Liver (tissue), 9 donors: ENCODE data around the gene C10orf143. TPM values are rescaled to one million over a fixed set of nuclear protein-coding genes. Genes with fewer than 3 reads are reported as not detected.

Source experiments
- DNase-seq: peaks from one replicate; pipeline ENCODE4 v3.0.0-alpha.2; 2017; ENCODE audit warnings: low spot score
- H3K27ac ChIP-seq, 2 donors: one replicate each; pipeline ENCODE4 v1.7.0; 2013; ENCODE audit warnings: inconsistent platforms in 2 of 2, low read length in 2 of 2, control low read depth in 1 of 2, low read depth in 1 of 2, mild to moderate bottlenecking in 1 of 2
- H3K27me3 ChIP-seq, 4 donors: one replicate each; pipeline versions ENCODE4 v1.6.1 to v1.7.0; 2013; ENCODE audit warnings: low read length in 3 of 4, inconsistent platforms in 1 of 4, mild to moderate bottlenecking in 1 of 4, moderate library complexity in 1 of 4; ENCODE audit not compliant: control insufficient read depth in 4 of 4, insufficient read depth in 4 of 4
- H3K36me3 ChIP-seq, 4 donors: one replicate each; pipeline versions ENCODE4 v1.6.1 to v1.7.0; 2013; ENCODE audit warnings: low read length in 3 of 4, mild to moderate bottlenecking in 3 of 4, low read depth in 1 of 4, moderate library complexity in 1 of 4; ENCODE audit not compliant: control insufficient read depth in 4 of 4, insufficient read depth in 3 of 4
- H3K4me1 ChIP-seq, 4 donors: one replicate each; pipeline versions ENCODE4 v1.6.1 to v1.7.0; 2013; ENCODE audit warnings: low read length in 3 of 4, mild to moderate bottlenecking in 3 of 4, moderate library complexity in 1 of 4; ENCODE audit not compliant: control insufficient read depth in 4 of 4, insufficient read depth in 4 of 4
- H3K4me3 ChIP-seq, 3 donors: one replicate each; pipeline versions ENCODE4 v1.6.1 to v1.7.0; 2013; ENCODE audit warnings: low read length in 3 of 3, control low read depth in 1 of 3, low read depth in 1 of 3, mild to moderate bottlenecking in 1 of 3
- H3K9ac ChIP-seq, 2 donors: one replicate each; pipeline ENCODE4 v1.7.0; 2013; ENCODE audit warnings: low read length in 2 of 2, mild to moderate bottlenecking in 2 of 2, moderate library complexity in 2 of 2, control low read depth in 1 of 2, low read depth in 1 of 2
- H3K9me3 ChIP-seq, 4 donors: one replicate each; pipeline versions ENCODE4 v1.6.1 to v1.7.0; 2013; ENCODE audit warnings: low read length in 3 of 4; ENCODE audit not compliant: control insufficient read depth in 4 of 4
- EGR1 ChIP-seq, 2 donors: IDR thresholded peaks; 2 replicates each; pipeline ENCODE4 v1.6.1; 2016 to 2018; ENCODE audit warnings: antibody characterized with exemption in 2 of 2, low read depth in 2 of 2
- FOXA1 ChIP-seq: IDR thresholded peaks from 2 replicates; pipeline ENCODE4 v1.6.1; 2016; ENCODE audit warnings: antibody characterized with exemption
- FOXA2 ChIP-seq: IDR thresholded peaks from 2 replicates; pipeline ENCODE4 v1.6.1; 2016; ENCODE audit warnings: antibody characterized with exemption
- GABPA ChIP-seq, 2 donors: IDR thresholded peaks in 1 of 2; conservative IDR thresholded peaks in 1 of 2; 2 replicates each; pipeline ENCODE4 v1.6.1; 2016; ENCODE audit warnings: antibody characterized with exemption in 2 of 2, mild to moderate bottlenecking in 1 of 2, moderate library complexity in 1 of 2
- HNF4A ChIP-seq, 2 donors: conservative IDR thresholded peaks; 2 replicates each; pipeline ENCODE4 v1.6.1; 2016; ENCODE audit warnings: antibody characterized with exemption in 2 of 2, mild to moderate bottlenecking in 2 of 2
- HNF4G ChIP-seq: IDR thresholded peaks from 2 replicates; pipeline ENCODE4 v1.6.1; 2016; ENCODE audit warnings: antibody characterized with exemption
- JUND ChIP-seq, 2 donors: IDR thresholded peaks; 2 replicates each; pipeline ENCODE4 v1.6.1; 2016; ENCODE audit warnings: antibody characterized with exemption in 2 of 2
- NR2F2 ChIP-seq: IDR thresholded peaks from 2 replicates; pipeline ENCODE4 v1.6.1; 2016; ENCODE audit warnings: antibody characterized with exemption
- RAD21 ChIP-seq, 2 donors: IDR thresholded peaks; 2 replicates each; pipeline ENCODE4 v1.6.1; 2016; ENCODE audit warnings: antibody characterized with exemption in 2 of 2, mild to moderate bottlenecking in 2 of 2
- RXRA ChIP-seq, 2 donors: IDR thresholded peaks; 2 replicates each; pipeline ENCODE4 v1.6.1; 2017 to 2018; ENCODE audit warnings: antibody characterized with exemption in 2 of 2, mild to moderate bottlenecking in 1 of 2
- SP1 ChIP-seq: IDR thresholded peaks from 2 replicates; pipeline ENCODE4 v1.6.1; 2018; ENCODE audit warnings: antibody characterized with exemption, mild to moderate bottlenecking
- TAF1 ChIP-seq: conservative IDR thresholded peaks from 2 replicates; pipeline ENCODE4 v1.6.1; 2016; ENCODE audit warnings: antibody characterized with exemption, mild to moderate bottlenecking
- WGBS: extraction: QIAGEN DNeasy Blood & Tissue Kit; methylation state at CpG from one replicate; pipeline ENCODE4 v1.1.7; 2013; 5-methylcytosine and 5-hydroxymethylcytosine counted together
- polyA plus RNA-seq, 2 donors: library from polyadenylated mRNA; stranded (reverse) in 1 of 2; unstranded in 1 of 2; fragments of 200-250 nt in 1 of 2; fragments of >200 nt in 1 of 2; fragmentation: Nextera tagmentation in 1 of 2; extraction: Ambion mirVana in 1 of 2; gene quantifications; one replicate each; pipeline versions ENCODE4 v1.2.1 to v1.2.3, GENCODE V29; 2013 to 2015
- total RNA-seq, 2 donors: library from RNA; depleted of rRNA; stranded (reverse); fragments of >200 nt; gene quantifications; one replicate each; pipeline ENCODE4 v1.2.3, GENCODE V29; 2014
- TF ChIP-seq, protein P1 (sequence below): IDR thresholded peaks from 2 replicates; pipeline ENCODE4 v1.6.1; 2016; ENCODE audit warnings: antibody characterized with exemption
- TF ChIP-seq, protein P2 (sequence below): fragments of 150-350 bp; IDR thresholded peaks from 2 replicates; pipeline ENCODE4 v1.5.1; 2017; ENCODE audit warnings: improper control_type of control experiment, low read depth, low read length; ENCODE audit not compliant: missing input control
- TF ChIP-seq, protein P3 (sequence below): IDR thresholded peaks from 2 replicates; pipeline ENCODE4 v1.6.1; 2016; ENCODE audit warnings: antibody characterized with exemption, mild to moderate bottlenecking
- TF ChIP-seq, protein P4 (sequence below): IDR thresholded peaks from 2 replicates; pipeline ENCODE4 v1.6.1; 2016; ENCODE audit warnings: antibody characterized with exemption
- TF ChIP-seq, protein P5 (sequence below): IDR thresholded peaks from 2 replicates; pipeline ENCODE4 v1.6.1; 2016; ENCODE audit warnings: antibody characterized with exemption
- donor health status: healthy.
- donor health status: healthy.
- donor health status: healthy.
- donor health status: healthy.
- donor health status: healthy.

The C10orf143 gene
- total and polyA plus RNA-seq, 4 donors = 0.14 to 2.7 (median 1.2) TPM

DNA sequence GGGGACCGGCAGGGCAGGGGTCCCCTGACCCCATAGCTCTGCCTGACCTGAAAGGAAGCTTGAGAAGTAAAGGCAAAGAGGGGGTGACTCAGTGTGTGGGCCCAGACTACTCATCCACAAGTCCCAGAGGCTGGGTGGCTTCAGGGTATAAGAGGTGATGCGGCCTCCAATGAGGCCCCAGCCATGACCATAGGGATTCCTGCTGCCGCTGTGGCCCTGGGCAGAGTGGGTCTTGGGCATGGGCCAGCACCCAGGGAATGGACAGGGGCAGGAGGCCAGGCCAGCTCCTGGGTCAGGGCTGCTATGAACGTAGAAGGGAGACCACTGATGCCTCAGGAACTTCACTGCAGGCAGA lies 82.2 kb downstream of the C10orf143 start (continued):
- TF ChIP-seq FOXA2 = no peak
- no peak for TF ChIP-seq FOXA1
- no peak for TF ChIP-seq JUND (IDR thresholded peaks at IDR 0.05)
- no peak for TF ChIP-seq SP1

DNA sequence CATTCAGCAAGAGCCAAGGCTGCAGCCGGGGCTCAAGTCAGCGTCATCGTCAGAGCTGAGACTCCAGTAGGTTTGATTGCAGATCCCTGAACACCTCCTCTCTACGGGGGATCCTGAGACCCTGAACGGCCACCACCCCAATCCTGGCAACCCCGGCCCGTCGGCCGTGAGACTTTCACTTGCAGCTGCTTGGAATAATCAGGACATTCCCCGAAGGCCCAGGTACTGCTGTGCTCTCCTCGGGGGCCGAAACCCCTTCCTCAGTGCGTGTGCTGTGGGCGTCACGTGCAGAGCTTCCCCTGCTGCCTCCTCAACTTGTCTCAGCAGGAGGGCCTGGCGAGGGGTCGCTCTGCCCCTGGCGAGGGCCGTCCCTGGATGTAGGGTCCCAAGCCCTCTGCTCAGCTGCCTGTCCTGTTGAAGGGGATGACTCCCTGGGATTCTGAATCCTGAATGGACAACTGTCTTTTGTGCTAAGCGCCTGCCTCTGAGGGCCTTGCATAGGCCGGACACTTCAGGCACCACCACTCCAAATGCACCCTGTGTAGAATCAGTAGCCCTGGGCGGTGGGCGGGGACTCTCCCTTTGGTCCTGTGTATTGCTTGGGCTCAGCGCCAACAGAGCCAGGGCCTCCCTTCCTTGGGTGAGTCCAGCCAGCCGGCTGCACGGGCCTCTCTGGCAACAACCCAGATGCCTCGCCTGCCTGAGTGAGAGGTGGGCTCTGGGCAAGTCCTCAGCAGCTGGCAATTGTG lies 82.7 kb downstream of the C10orf143 start:
- 86% methylated on average over 27 of the region's 27 CpGs for WGBS
- no peak overlapping the region for H3K27ac ChIP-seq
- TF ChIP-seq, protein P1, sequence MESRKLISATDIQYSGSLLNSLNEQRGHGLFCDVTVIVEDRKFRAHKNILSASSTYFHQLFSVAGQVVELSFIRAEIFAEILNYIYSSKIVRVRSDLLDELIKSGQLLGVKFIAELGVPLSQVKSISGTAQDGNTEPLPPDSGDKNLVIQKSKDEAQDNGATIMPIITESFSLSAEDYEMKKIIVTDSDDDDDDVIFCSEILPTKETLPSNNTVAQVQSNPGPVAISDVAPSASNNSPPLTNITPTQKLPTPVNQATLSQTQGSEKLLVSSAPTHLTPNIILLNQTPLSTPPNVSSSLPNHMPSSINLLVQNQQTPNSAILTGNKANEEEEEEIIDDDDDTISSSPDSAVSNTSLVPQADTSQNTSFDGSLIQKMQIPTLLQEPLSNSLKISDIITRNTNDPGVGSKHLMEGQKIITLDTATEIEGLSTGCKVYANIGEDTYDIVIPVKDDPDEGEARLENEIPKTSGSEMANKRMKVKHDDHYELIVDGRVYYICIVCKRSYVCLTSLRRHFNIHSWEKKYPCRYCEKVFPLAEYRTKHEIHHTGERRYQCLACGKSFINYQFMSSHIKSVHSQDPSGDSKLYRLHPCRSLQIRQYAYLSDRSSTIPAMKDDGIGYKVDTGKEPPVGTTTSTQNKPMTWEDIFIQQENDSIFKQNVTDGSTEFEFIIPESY = no peak
- TF ChIP-seq, protein P2, sequence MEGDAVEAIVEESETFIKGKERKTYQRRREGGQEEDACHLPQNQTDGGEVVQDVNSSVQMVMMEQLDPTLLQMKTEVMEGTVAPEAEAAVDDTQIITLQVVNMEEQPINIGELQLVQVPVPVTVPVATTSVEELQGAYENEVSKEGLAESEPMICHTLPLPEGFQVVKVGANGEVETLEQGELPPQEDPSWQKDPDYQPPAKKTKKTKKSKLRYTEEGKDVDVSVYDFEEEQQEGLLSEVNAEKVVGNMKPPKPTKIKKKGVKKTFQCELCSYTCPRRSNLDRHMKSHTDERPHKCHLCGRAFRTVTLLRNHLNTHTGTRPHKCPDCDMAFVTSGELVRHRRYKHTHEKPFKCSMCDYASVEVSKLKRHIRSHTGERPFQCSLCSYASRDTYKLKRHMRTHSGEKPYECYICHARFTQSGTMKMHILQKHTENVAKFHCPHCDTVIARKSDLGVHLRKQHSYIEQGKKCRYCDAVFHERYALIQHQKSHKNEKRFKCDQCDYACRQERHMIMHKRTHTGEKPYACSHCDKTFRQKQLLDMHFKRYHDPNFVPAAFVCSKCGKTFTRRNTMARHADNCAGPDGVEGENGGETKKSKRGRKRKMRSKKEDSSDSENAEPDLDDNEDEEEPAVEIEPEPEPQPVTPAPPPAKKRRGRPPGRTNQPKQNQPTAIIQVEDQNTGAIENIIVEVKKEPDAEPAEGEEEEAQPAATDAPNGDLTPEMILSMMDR = no peak
- no peak for TF ChIP-seq GABPA (IDR thresholded peaks at IDR 0.05 in 1 of 2, conservative IDR thresholded peaks at IDR 0.05 in 1 of 2)
- no peak for TF ChIP-seq FOXA1
- TF ChIP-seq RAD21 (IDR thresholded peaks at IDR 0.05) = no peak
- no peak for TF ChIP-seq HNF4A (conservative IDR thresholded peaks at IDR 0.05)
- TF ChIP-seq, protein P3, sequence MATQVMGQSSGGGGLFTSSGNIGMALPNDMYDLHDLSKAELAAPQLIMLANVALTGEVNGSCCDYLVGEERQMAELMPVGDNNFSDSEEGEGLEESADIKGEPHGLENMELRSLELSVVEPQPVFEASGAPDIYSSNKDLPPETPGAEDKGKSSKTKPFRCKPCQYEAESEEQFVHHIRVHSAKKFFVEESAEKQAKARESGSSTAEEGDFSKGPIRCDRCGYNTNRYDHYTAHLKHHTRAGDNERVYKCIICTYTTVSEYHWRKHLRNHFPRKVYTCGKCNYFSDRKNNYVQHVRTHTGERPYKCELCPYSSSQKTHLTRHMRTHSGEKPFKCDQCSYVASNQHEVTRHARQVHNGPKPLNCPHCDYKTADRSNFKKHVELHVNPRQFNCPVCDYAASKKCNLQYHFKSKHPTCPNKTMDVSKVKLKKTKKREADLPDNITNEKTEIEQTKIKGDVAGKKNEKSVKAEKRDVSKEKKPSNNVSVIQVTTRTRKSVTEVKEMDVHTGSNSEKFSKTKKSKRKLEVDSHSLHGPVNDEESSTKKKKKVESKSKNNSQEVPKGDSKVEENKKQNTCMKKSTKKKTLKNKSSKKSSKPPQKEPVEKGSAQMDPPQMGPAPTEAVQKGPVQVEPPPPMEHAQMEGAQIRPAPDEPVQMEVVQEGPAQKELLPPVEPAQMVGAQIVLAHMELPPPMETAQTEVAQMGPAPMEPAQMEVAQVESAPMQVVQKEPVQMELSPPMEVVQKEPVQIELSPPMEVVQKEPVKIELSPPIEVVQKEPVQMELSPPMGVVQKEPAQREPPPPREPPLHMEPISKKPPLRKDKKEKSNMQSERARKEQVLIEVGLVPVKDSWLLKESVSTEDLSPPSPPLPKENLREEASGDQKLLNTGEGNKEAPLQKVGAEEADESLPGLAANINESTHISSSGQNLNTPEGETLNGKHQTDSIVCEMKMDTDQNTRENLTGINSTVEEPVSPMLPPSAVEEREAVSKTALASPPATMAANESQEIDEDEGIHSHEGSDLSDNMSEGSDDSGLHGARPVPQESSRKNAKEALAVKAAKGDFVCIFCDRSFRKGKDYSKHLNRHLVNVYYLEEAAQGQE = no peak
- TF ChIP-seq RXRA (IDR thresholded peaks at IDR 0.05) = no peak
- no peak for TF ChIP-seq SP1
- TF ChIP-seq EGR1 (IDR thresholded peaks at IDR 0.05; ENCODE audit: low read depth in 2 of 2) = no peak
- TF ChIP-seq, protein P4, sequence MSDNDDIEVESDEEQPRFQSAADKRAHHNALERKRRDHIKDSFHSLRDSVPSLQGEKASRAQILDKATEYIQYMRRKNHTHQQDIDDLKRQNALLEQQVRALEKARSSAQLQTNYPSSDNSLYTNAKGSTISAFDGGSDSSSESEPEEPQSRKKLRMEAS = no peak
- TF ChIP-seq NR2F2 = no peak
- TF ChIP-seq HNF4G = no peak
- TF ChIP-seq JUND (IDR thresholded peaks at IDR 0.05) = no peak
- no peak for TF ChIP-seq FOXA2
- no peak for TF ChIP-seq TAF1
- TF ChIP-seq, protein P5, sequence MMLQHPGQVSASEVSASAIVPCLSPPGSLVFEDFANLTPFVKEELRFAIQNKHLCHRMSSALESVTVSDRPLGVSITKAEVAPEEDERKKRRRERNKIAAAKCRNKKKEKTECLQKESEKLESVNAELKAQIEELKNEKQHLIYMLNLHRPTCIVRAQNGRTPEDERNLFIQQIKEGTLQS = no peak
- no peaks in the 10 kb centered on the region for H3K4me1 ChIP-seq
- no peak overlapping the region for H3K9ac ChIP-seq
- no peak for DNase-seq
- H3K36me3 ChIP-seq = no peaks in the 10 kb centered on the region
- H3K4me3 ChIP-seq = no peak overlapping the region
- H3K9me3 ChIP-seq = no peaks in the 10 kb centered on the region
- no peaks in the 10 kb centered on the region for H3K27me3 ChIP-seq
